Subcutaneous abdominal adipose tissue (tissue), 5 donors: ENCODE measurements around the gene PYGB.

Source experiments
- H3K27ac ChIP-seq: one replicate; pipeline ENCODE4 v1.7.0; 2013; ENCODE audit warnings: low read depth, mild to moderate bottlenecking, inconsistent platforms, low read length, moderate library complexity
- H3K27me3 ChIP-seq, 5 donors: one replicate each; pipeline ENCODE4 v1.7.0; 2013; ENCODE audit warnings: low read length in 5 of 5, inconsistent platforms in 1 of 5; ENCODE audit not compliant: control insufficient read depth in 5 of 5, insufficient read depth in 4 of 5
- H3K36me3 ChIP-seq, 5 donors: one replicate each; pipeline ENCODE4 v1.7.0; 2013; ENCODE audit warnings: low read length in 5 of 5; ENCODE audit not compliant: control insufficient read depth in 5 of 5, insufficient read depth in 5 of 5
- H3K4me1 ChIP-seq, 5 donors: one replicate each; pipeline ENCODE4 v1.7.0; 2013; ENCODE audit warnings: low read length in 5 of 5, mild to moderate bottlenecking in 3 of 5, moderate library complexity in 1 of 5; ENCODE audit not compliant: control insufficient read depth in 5 of 5, insufficient read depth in 5 of 5
- H3K4me3 ChIP-seq, 5 donors: one replicate each; pipeline ENCODE4 v1.7.0; 2013; ENCODE audit warnings: low read length in 5 of 5, low read depth in 1 of 5
- H3K9ac ChIP-seq, 5 donors: one replicate each; pipeline ENCODE4 v1.7.0; 2013; ENCODE audit warnings: low read length in 5 of 5, mild to moderate bottlenecking in 4 of 5, moderate library complexity in 3 of 5
- H3K9me3 ChIP-seq, 5 donors: one replicate each; pipeline ENCODE4 v1.7.0; 2013; ENCODE audit warnings: low read length in 5 of 5; ENCODE audit not compliant: control insufficient read depth in 5 of 5
- donor health status: healthy.
- donor health status: healthy.
- donor health status: healthy.
- donor health status: healthy.
- donor health status: healthy.

Gene PYGB

DNA sequence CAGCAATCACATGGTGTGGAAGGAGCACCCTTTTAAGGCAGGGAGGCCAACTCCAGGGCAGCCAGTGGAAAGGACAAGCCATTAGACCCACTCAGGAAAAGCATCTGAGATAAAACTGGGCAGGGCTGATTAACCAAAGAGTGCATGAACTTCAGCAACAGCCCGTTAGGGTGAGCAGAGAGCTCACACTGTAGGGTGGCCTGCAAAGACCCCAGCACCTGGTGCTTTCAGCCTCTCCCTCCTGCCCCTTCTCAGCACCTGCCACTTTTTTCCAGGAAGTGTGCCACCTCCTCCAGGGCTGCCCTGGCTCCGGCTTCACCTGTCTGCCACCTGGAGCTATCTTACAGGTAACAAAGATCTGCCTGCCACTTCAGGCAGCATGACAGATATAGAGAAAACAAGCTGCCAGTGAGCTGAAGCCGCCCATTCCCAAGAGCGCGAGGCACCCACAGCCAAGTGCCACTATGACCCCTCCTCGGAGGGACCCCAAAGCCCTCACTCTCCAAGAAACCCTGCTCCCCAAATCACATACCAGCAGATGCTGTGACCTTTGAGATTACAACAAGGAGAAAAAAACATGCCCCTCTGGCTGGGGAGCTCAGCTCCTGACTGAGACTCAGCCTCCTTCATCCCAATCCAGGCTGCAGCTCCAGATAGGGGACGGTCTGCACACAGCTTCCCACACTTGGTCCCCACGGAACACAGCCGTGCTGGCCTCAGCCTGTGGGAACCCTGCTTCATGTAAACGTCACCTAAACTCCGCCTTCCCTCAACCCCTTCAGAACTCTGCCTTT is 71.6 kb downstream of the PYGB start:
- H3K4me3 ChIP-seq = no peak overlapping the region
- H3K36me3 ChIP-seq = peaks cover 0 to 20% (median 14%) of the 10 kb centered on the region in 5 donors
- H3K9me3 ChIP-seq = no peaks in the 10 kb centered on the region
- no peak overlapping the region for H3K27ac ChIP-seq
- peaks cover 4 to 46% (median 21%) of the 10 kb centered on the region in 5 donors for H3K4me1 ChIP-seq
- H3K27me3 ChIP-seq = no peaks in the 10 kb centered on the region
- H3K9ac ChIP-seq = no peak overlapping the region

GRCh38 chr20:25320035-25320800 is 72.3 kb downstream of the PYGB start:
- H3K27ac ChIP-seq = no peak overlapping the region

GRCh38 chr20:25321262-25321831 is 73.5 kb downstream of the PYGB start:
- Histone ChIP-seq H3K27ac (no peak overlapping the region), H3K9me3 (no peaks in the 10 kb centered on the region), H3K36me3 (peaks cover 0 to 16% (median 13%) of the 10 kb centered on the region in 5 donors), H3K27me3 (no peaks in the 10 kb centered on the region), H3K9ac (no peak overlapping the region), H3K4me3 (no peak overlapping the region), H3K4me1 (peaks cover 4 to 50% (median 21%) of the 10 kb centered on the region in 5 donors)

More at GRCh38 chr20:25320035-25320800, 72.3 kb downstream of the PYGB start:
- H3K27me3 ChIP-seq = no peaks in the 10 kb centered on the region
- H3K4me3 ChIP-seq = no peak overlapping the region
- H3K9me3 ChIP-seq = no peaks in the 10 kb centered on the region
- H3K36me3 ChIP-seq = peaks cover 0 to 20% (median 14%) of the 10 kb centered on the region in 5 donors
- H3K9ac ChIP-seq = peak overlapping the region in 1 of 5 donors; percentile 22
- H3K4me1 ChIP-seq = peaks cover 4 to 48% (median 21%) of the 10 kb centered on the region in 5 donors

DNA sequence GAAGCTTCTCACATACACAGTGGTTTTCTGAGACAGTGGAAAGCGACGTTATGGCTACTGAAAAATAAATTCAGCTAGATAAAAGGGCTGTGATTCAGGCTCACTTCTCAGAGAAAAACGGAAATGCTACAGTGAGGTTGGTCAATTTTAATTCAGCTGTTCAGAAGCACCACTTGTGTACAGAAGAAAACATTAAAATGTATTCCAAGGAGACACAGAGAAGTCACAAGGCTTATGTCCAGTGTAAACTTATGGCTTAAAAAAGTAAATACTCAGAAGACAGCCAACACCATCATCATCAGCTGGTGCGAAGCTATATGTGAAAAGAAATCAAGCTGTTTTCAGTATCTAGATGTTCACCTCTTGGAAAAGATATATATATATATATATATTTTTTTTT is 74.1 kb downstream of the PYGB start:
- no peaks in the 10 kb centered on the region for H3K9me3 ChIP-seq
- H3K27me3 ChIP-seq = no peaks in the 10 kb centered on the region
- H3K9ac ChIP-seq = no peak overlapping the region
- peaks cover 0 to 10% (median 7%) of the 10 kb centered on the region in 5 donors for H3K36me3 ChIP-seq
- H3K27ac ChIP-seq = no peak overlapping the region
- peaks cover 4 to 50% (median 21%) of the 10 kb centered on the region in 5 donors for H3K4me1 ChIP-seq
- H3K4me3 ChIP-seq = no peak overlapping the region

GRCh38 chr20:25323496-25324246 is 75.8 kb downstream of the PYGB start:
- Histone ChIP-seq H3K27me3 (no peaks in the 10 kb centered on the region), H3K9me3 (no peaks in the 10 kb centered on the region), H3K4me1 (peaks cover 6 to 50% (median 22%) of the 10 kb centered on the region in 5 donors), H3K27ac (no peak overlapping the region), H3K4me3 (no peak overlapping the region), H3K9ac (no peak overlapping the region), H3K36me3 (peaks cover 0 to 10% (median 7%) of the 10 kb centered on the region in 5 donors)

- peaks cover 0 to 10% (median 7%) of the 10 kb centered on the region in 5 donors for H3K36me3 ChIP-seq
- no peak overlapping the region for H3K4me3 ChIP-seq
- no peak overlapping the region for H3K27ac ChIP-seq
- H3K27me3 ChIP-seq = no peaks in the 10 kb centered on the region
- H3K9ac ChIP-seq = no peak overlapping the region
- no peaks in the 10 kb centered on the region for H3K9me3 ChIP-seq
- H3K4me1 ChIP-seq = peaks cover 6 to 47% (median 22%) of the 10 kb centered on the region in 5 donors
Observed at GRCh38 chr20:25324412-25324811, 76.5 kb downstream of the PYGB start.

DNA sequence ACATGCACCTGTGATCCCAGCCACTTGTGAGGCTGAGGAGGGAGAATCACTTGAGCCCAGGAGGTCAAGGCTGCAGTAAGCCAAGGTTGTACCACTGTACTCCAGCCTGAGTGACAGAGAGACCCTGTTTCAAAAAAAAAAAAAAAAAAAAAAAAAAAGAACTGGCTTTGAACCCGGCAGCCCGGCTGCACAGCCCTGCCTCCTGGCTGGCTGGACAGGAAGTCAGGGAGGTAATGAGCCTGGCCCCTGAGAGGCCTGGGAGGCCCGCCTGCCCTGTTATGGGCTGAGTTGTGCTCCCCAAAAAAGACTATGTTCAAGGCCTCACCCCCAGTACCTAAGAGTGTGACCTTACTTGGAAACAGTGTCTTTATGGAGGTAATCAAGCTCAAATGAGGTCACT is 77.2 kb downstream of the PYGB start:
- Histone ChIP-seq H3K27ac (no peak overlapping the region), H3K27me3 (no peaks in the 10 kb centered on the region)

DNA sequence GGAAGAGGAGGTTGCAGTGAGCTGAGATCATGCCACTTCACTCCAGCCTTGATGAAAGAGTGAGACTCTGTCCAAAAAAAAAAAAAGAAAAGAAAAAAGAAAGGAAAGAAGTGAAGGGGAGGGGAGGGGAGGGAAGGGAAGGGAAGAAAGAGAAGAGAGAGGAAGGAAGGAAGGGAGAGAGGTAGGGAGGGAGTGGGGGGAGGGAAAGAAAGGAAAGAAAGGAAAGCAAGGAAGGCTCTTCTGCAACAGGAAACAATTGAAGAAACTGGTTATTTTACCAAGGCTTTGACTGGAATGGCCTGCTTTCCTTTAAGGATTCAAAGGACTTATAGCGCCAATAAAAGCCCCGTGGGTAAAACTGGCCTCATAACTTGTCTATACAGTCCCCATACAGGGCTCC is 78.1 kb downstream of the PYGB start:
- H3K27me3 ChIP-seq = no peaks in the 10 kb centered on the region
- peaks cover 0 to 10% (median 7%) of the 10 kb centered on the region in 5 donors for H3K36me3 ChIP-seq
- H3K4me1 ChIP-seq = peaks cover 2 to 36% (median 7%) of the 10 kb centered on the region in 5 donors
- H3K4me3 ChIP-seq = no peak overlapping the region
- H3K9me3 ChIP-seq = no peaks in the 10 kb centered on the region
- no peak overlapping the region for H3K9ac ChIP-seq
- no peak overlapping the region for H3K27ac ChIP-seq

More for the DNA sequence above, 77.2 kb downstream of the PYGB start:
- Histone ChIP-seq H3K4me1 (peaks cover 5 to 43% (median 17%) of the 10 kb centered on the region in 5 donors), H3K4me3 (no peak overlapping the region), H3K9ac (no peak overlapping the region), H3K36me3 (peaks cover 0 to 10% (median 7%) of the 10 kb centered on the region in 5 donors), H3K9me3 (no peaks in the 10 kb centered on the region)

- H3K9ac ChIP-seq = no peak overlapping the region
- H3K36me3 ChIP-seq = peaks cover 0 to 3% (median 2%) of the 10 kb centered on the region in 5 donors
- H3K9me3 ChIP-seq = no peaks in the 10 kb centered on the region
- H3K4me3 ChIP-seq = no peak overlapping the region
- no peaks in the 10 kb centered on the region for H3K27me3 ChIP-seq
- no peak overlapping the region for H3K27ac ChIP-seq
- H3K4me1 ChIP-seq = peaks cover 2 to 30% (median 7%) of the 10 kb centered on the region in 5 donors
Observed at GRCh38 chr20:25327521-25328235, 79.8 kb downstream of the PYGB start.
